Vagina (tissue), 2 donors: ENCODE measurements around the gene ITGA6. TPM values are rescaled to one million over a fixed set of nuclear protein-coding genes. Genes with fewer than 3 reads are reported as not detected.

Experiments used
- DNase-seq, 2 donors: peaks; one replicate each; pipeline ENCODE4 v3.0.0-alpha.2; 2017; ENCODE audit errors: extremely low spot score in 2 of 2
- H3K27ac ChIP-seq: fragments of 200-600 bp; sonication (generic); one replicate; pipeline ENCODE4 v1.5.1; 2019
- H3K27me3 ChIP-seq: fragments of 200-600 bp; sonication (generic); one replicate; pipeline ENCODE4 v1.5.1; 2019
- H3K36me3 ChIP-seq, 2 donors: fragments of 200-600 bp; sonication (generic); one replicate each; pipeline ENCODE4 v1.5.1; 2017 to 2019
- H3K4me1 ChIP-seq: fragments of 200-600 bp; sonication (generic); one replicate; pipeline ENCODE4 v1.5.1; 2019
- H3K4me3 ChIP-seq, 2 donors: fragments of 200-600 bp; sonication (generic); 1 replicate in 1 of 2; 2 replicates in 1 of 2; pipeline ENCODE4 v1.5.1; 2016 to 2019
- H3K9me3 ChIP-seq: fragments of 200-600 bp; sonication (generic); one replicate; pipeline ENCODE4 v1.5.1; 2019
- CTCF ChIP-seq, 3 experiments: fragments of 450-650 bp in 2 of 3; fragments of 200-600 bp in 1 of 3; sonication (generic) in 1 of 3; IDR thresholded peaks; one replicate each; pipeline ENCODE4 v1.5.1; 2017 to 2019; ENCODE audit warnings: antibody characterized with exemption in 3 of 3, mild to moderate bottlenecking in 2 of 3, moderate library complexity in 2 of 3
- POLR2A ChIP-seq, 2 donors: fragments of 450-650 bp; IDR thresholded peaks; one replicate each; pipeline ENCODE4 v1.6.1; 2017; ENCODE audit warnings: antibody characterized with exemption in 2 of 2, mild to moderate bottlenecking in 2 of 2, moderate library complexity in 2 of 2
- POLR2AphosphoS5 ChIP-seq, 2 donors: sonication (generic); formaldehyde crosslinking; IDR thresholded peaks; one replicate each; pipeline ENCODE4 v1.9.0; 2017; ENCODE audit warnings: antibody characterized with exemption in 2 of 2, mild to moderate bottlenecking in 2 of 2, low read depth in 1 of 2; ENCODE audit not compliant: insufficient read depth in 1 of 2
- intact Hi-C: fragments of 100-400 bp; cut with DNase I; formaldehyde crosslinking; loops from one replicate; pipeline ENCODE4 v1.15.1; 2023
- total RNA-seq: library from RNA; depleted of rRNA; stranded (reverse); fragments of >200 nt; gene quantifications from one replicate; pipeline ENCODE4 v1.2.3, GENCODE V29; 2016

The ITGA6 gene
- total RNA-seq, 1 donor from 2014 or later = 82.3 TPM

DNA sequence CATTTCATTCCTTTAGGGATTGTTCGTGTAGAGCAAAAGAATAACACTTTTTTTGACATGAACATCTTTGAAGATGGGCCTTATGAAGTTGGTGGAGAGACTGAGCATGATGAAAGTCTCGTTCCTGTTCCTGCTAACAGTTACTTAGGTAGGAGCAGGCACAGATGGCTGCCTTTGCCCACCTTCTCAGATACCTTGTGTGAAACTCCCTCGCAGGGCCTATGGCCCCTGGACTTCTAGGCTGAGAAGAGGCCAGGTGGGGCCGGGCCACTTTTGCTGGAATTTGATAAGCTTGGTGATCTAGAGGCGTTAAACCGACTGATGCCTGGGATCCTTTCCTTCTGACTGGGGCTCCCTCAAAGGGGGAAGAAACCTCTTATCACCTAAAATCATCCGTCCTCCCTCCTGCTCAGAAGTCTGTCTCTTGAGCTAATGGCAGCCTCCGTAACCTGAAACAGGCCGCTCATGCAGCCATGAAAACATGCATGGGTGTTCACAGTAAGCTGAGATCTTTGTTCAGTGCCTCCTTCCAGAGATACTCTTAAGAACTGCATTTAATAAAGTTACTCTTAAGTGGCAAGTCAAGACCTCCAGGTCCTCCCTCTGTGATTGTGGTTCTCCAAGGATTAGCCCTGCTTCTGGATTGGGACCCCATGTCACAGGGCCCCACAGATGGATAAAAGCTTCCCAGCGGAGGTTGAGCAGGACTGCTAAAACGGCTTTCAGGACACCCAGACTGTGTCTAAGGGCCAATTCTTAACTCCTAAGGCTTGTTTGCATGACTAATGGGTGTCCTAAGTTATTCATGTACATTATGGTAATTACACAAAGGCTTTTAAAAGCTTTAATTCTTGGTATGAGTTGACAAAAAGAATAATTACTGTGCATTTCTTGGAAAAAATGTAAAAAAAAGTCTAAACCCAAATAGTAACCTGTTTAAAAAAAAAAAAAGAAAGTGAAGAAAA lies 43.9 kb downstream of the ITGA6 start:
- no peaks in the 10 kb centered on the region for H3K27me3 ChIP-seq
- TF ChIP-seq CTCF (IDR thresholded peaks at IDR 0.05) = no peak
- no peak for TF ChIP-seq POLR2AphosphoS5 (IDR thresholded peaks at IDR 0.05; ENCODE audit: insufficient read depth in 1 of 2, low read depth in 1 of 2)
- no peak for TF ChIP-seq POLR2A (IDR thresholded peaks at IDR 0.05)
- no peak for DNase-seq
- H3K9me3 ChIP-seq = no peaks in the 10 kb centered on the region
- no peak overlapping the region for H3K27ac ChIP-seq
- peaks cover 0 to 4% of the 10 kb centered on the region in 2 donors for H3K36me3 ChIP-seq
- H3K4me3 ChIP-seq = no peak overlapping the region
- intact Hi-C loops = no loop called here
- H3K4me1 ChIP-seq = no peaks in the 10 kb centered on the region

- Histone ChIP-seq H3K4me3 (no peak overlapping the region), H3K36me3 (peaks cover 0 to 4% of the 10 kb centered on the region in 2 donors)
These were observed 45.2 kb downstream of the ITGA6 start for GRCh38 chr2:172472446-172473033.

GRCh38 chr2:172473167-172473566 lies 45.8 kb downstream of the ITGA6 start:
- Histone ChIP-seq H3K27ac (no peak overlapping the region), H3K4me1 (no peaks in the 10 kb centered on the region), H3K27me3 (no peaks in the 10 kb centered on the region), H3K36me3 (peaks cover 0 to 6% of the 10 kb centered on the region in 2 donors), H3K4me3 (no peak overlapping the region), H3K9me3 (no peaks in the 10 kb centered on the region)
- no peak for TF ChIP-seq POLR2AphosphoS5 (IDR thresholded peaks at IDR 0.05; ENCODE audit: insufficient read depth in 1 of 2, low read depth in 1 of 2)
- TF ChIP-seq POLR2A (IDR thresholded peaks at IDR 0.05) = no peak
- TF ChIP-seq CTCF (IDR thresholded peaks at IDR 0.05) = no peak
- intact Hi-C loops = no loop called here
- no peak for DNase-seq

More at GRCh38 chr2:172472446-172473033, 45.2 kb downstream of the ITGA6 start:
- no peak overlapping the region for H3K27ac ChIP-seq
- H3K4me1 ChIP-seq = no peaks in the 10 kb centered on the region
- DNase-seq = no peak
- H3K9me3 ChIP-seq = no peaks in the 10 kb centered on the region
- TF ChIP-seq POLR2A (IDR thresholded peaks at IDR 0.05) (no peak), POLR2AphosphoS5 (IDR thresholded peaks at IDR 0.05; ENCODE audit: insufficient read depth in 1 of 2, low read depth in 1 of 2) (no peak), CTCF (IDR thresholded peaks at IDR 0.05) (no peak)
- intact Hi-C loops = no loop called here
- no peaks in the 10 kb centered on the region for H3K27me3 ChIP-seq

DNA sequence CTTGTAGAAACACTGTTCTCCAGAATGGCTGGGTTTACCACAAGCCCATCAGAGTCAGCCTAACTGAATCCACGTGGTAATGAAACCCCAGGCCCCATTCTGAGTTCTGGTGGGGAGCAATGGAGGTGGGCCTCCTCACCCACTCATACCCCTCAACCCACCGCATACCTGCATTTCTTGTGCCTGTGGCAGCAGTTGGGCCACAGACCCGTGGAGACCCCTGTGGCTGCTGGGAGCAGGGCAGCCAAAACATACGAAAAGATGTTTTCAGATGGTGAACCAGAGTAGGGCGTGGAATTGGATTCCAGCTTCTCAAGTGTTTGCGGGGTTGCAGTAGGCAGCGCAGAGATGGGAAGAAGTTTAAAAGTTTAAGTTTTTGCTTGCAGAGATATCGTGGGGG lies 51.0 kb downstream of the ITGA6 start:
- Histone ChIP-seq H3K36me3 (peaks cover 0 to 11% of the 10 kb centered on the region in 2 donors), H3K27ac (no peak overlapping the region), H3K4me3 (no peak overlapping the region), H3K9me3 (no peaks in the 10 kb centered on the region), H3K27me3 (no peaks in the 10 kb centered on the region), H3K4me1 (peaks cover 9% of the 10 kb centered on the region)
- TF ChIP-seq CTCF (IDR thresholded peaks at IDR 0.05) (no peak), POLR2A (IDR thresholded peaks at IDR 0.05) (no peak), POLR2AphosphoS5 (IDR thresholded peaks at IDR 0.05; ENCODE audit: insufficient read depth in 1 of 2, low read depth in 1 of 2) (no peak)
- intact Hi-C loops = no loop called here
- DNase-seq = no peak
